Neural cell (in vitro differentiated cells): ENCODE results near the gene CELF4.

Experiments used
- CTCF ChIP-seq: fragments of 450-650 bp; IDR thresholded peaks from 2 replicates; pipeline ENCODE4 v1.5.1; 2014; ENCODE audit warnings: antibody characterized with exemption, mild to moderate bottlenecking, moderate library complexity; ENCODE audit not compliant: poor library complexity, severe bottlenecking
- POLR2AphosphoS5 ChIP-seq: IDR thresholded peaks from 2 replicates; pipeline ENCODE4 v1.6.1; 2012

GRCh38 chr18:37341473-37342086 lies 224.0 kb downstream of the CELF4 start:
- TF ChIP-seq POLR2AphosphoS5: no peak
- TF ChIP-seq CTCF: no peak
